Erythroblast (primary cell): ENCODE measurements around the gene NTN3.

ENCODE experiments used
- GATA1 ChIP-seq: IDR thresholded peaks from 2 replicates; pipeline ENCODE4 v1.6.1; 2011; ENCODE audit warnings: low read depth, mild to moderate bottlenecking, control low read depth, low read length, moderate library complexity
- POLR2A ChIP-seq: IDR thresholded peaks from 2 replicates; pipeline ENCODE4 v1.6.1; 2011; ENCODE audit warnings: mild to moderate bottlenecking, low read length

- TF ChIP-seq POLR2A (no peak), GATA1 (no peak)
Observed at GRCh38 chr16:2472488-2472864, 1.4 kb downstream of the NTN3 start.
